Muscle of arm (tissue), 12 donors: ENCODE data around the gene PACS1. TPM values are rescaled to one million over a fixed set of nuclear protein-coding genes. Genes with fewer than 3 reads are reported as not detected.

Source experiments
- DNase-seq: peaks from one replicate; pipeline ENCODE4 v3.0.0-alpha.2; 2013
- polyA plus RNA-seq, 12 donors: library from polyadenylated mRNA; unstranded; fragments of 120-200 nt; gene quantifications; one replicate each; pipeline ENCODE4 v1.2.1, GENCODE V29; 2013; ENCODE audit not compliant: insufficient read length in 12 of 12

The PACS1 gene
- polyA plus RNA-seq, 12 donors: 29.9 to 128 (median 33.8) TPM

GRCh38 chr11:66178871-66179270 is 108.8 kb downstream of the PACS1 start:
- no peak for DNase-seq

- no peak for DNase-seq
Observed at GRCh38 chr11:66181632-66182315, 111.7 kb downstream of the PACS1 start.

GRCh38 chr11:66183494-66184048 is 113.5 kb downstream of the PACS1 start:
- no peak for DNase-seq

- DNase-seq: no peak
Observed at GRCh38 chr11:66184728-66185127, 114.7 kb downstream of the PACS1 start.

GRCh38 chr11:66186470-66186869 is 116.4 kb downstream of the PACS1 start:
- DNase-seq: no peak

GRCh38 chr11:66187453-66187852 is 117.4 kb downstream of the PACS1 start:
- no peak for DNase-seq

GRCh38 chr11:66188580-66188979 is 118.5 kb downstream of the PACS1 start:
- no peak for DNase-seq

GRCh38 chr11:66189031-66189745 is 119.1 kb downstream of the PACS1 start:
- no peak for DNase-seq

GRCh38 chr11:66190786-66191185 is 120.7 kb downstream of the PACS1 start:
- no peak for DNase-seq

- no peak for DNase-seq
Observed at GRCh38 chr11:66192181-66192863, 122.2 kb downstream of the PACS1 start.

GRCh38 chr11:66194391-66194790 is 124.3 kb downstream of the PACS1 start:
- DNase-seq: no peak

- DNase-seq: no peak
Observed at GRCh38 chr11:66195867-66196266, 125.8 kb downstream of the PACS1 start.

GRCh38 chr11:66203847-66204246 is 133.8 kb downstream of the PACS1 start:
- DNase-seq: no peak

GRCh38 chr11:66204412-66204811 is 134.3 kb downstream of the PACS1 start:
- no peak for DNase-seq

GRCh38 chr11:66207816-66208215 is 137.7 kb downstream of the PACS1 start:
- no peak for DNase-seq

GRCh38 chr11:66211100-66211499 is 141.0 kb downstream of the PACS1 start:
- DNase-seq: no peak

- DNase-seq: no peak
Observed at GRCh38 chr11:66216911-66217310, 146.8 kb downstream of the PACS1 start.

- DNase-seq: no peak
Observed at GRCh38 chr11:66218036-66218435, 148.0 kb downstream of the PACS1 start.

- no peak for DNase-seq
Observed at GRCh38 chr11:66218846-66219620, 149.0 kb downstream of the PACS1 start.

GRCh38 chr11:66219846-66220565 is 149.9 kb downstream of the PACS1 start:
- DNase-seq: no peak

GRCh38 chr11:66220566-66220935 is 150.5 kb downstream of the PACS1 start:
- DNase-seq: no peak
